SK-N-SH treated with all-trans-retinoic acid at 6 μM for 48 hours (cell line): ENCODE results near the gene LEAP2.

Experiments
- ATAC-seq: fragments of 200-7000 bp; cut with Tn5 transposase; 3 replicates; pipeline ENCODE4 v1.9.1; 2020; ENCODE audit warnings: mild to moderate bottlenecking, moderate library complexity
- ARNTL ChIP-seq: fragments of 450-650 bp; formaldehyde crosslinking; IDR thresholded peaks from 2 replicates; pipeline ENCODE4 v1.5.0; 2020; ENCODE audit warnings: low read depth, mild to moderate bottlenecking, moderate library complexity, borderline replicate concordance
- BACH2 ChIP-seq: fragments of 250-450 bp; sonication (Bioruptor Pico); IDR thresholded peaks from 2 replicates; pipeline ENCODE4 v1.9.0; 2021; ENCODE audit warnings: mild to moderate bottlenecking, borderline replicate concordance
- CREB5 ChIP-seq: fragments of 250-450 bp; sonication (Bioruptor Pico); IDR thresholded peaks from 2 replicates; pipeline ENCODE4 v1.5.1; 2020; ENCODE audit warnings: low read depth, mild to moderate bottlenecking, moderate library complexity
- CSDC2 ChIP-seq: fragments of 250-450 bp; sonication (Bioruptor Pico); IDR thresholded peaks from 2 replicates; pipeline ENCODE4 v1.5.0; 2020; ENCODE audit warnings: mild to moderate bottlenecking, moderate library complexity
- CSRNP3 ChIP-seq: fragments of 250-450 bp; sonication (Bioruptor Pico); IDR thresholded peaks from 2 replicates; pipeline ENCODE4 v1.5.1; 2021; ENCODE audit warnings: mild to moderate bottlenecking, moderate library complexity
- ESRRG ChIP-seq: fragments of 250-450 bp; sonication (Bioruptor Pico); IDR thresholded peaks from 2 replicates; pipeline ENCODE4 v1.6.1; 2021; ENCODE audit warnings: mild to moderate bottlenecking
- GLIS3 ChIP-seq: fragments of 250-450 bp; sonication (Bioruptor Pico); IDR thresholded peaks from 2 replicates; pipeline ENCODE4 v1.5.0; 2020; ENCODE audit warnings: mild to moderate bottlenecking, moderate library complexity
- ISL1 ChIP-seq: fragments of 250-450 bp; sonication (Bioruptor Pico); IDR thresholded peaks from 2 replicates; pipeline ENCODE4 v2.1.2; 2022; ENCODE audit warnings: mild to moderate bottlenecking, moderate library complexity
- OSR1 ChIP-seq: fragments of 250-450 bp; sonication (Bioruptor Pico); IDR thresholded peaks from 2 replicates; pipeline ENCODE4 v1.8.0; 2022; ENCODE audit warnings: moderate library complexity, mild to moderate bottlenecking, inconsistent platforms
- PATZ1 ChIP-seq: fragments of 250-450 bp; sonication (Bioruptor Pico); IDR thresholded peaks from 2 replicates; pipeline ENCODE4 v1.8.0; 2020; ENCODE audit warnings: mild to moderate bottlenecking, moderate library complexity, borderline replicate concordance
- PPARA ChIP-seq: fragments of 250-450 bp; sonication (Bioruptor Pico); IDR thresholded peaks from 2 replicates; pipeline ENCODE4 v1.5.0; 2020; ENCODE audit warnings: mild to moderate bottlenecking, borderline replicate concordance
- RARB ChIP-seq: fragments of 250-450 bp; sonication (Bioruptor Pico); IDR thresholded peaks from 2 replicates; pipeline ENCODE4 v1.8.0; 2021; ENCODE audit warnings: mild to moderate bottlenecking, moderate library complexity
- SNAI2 ChIP-seq: fragments of 250-450 bp; sonication (Bioruptor Pico); IDR thresholded peaks from 2 replicates; pipeline ENCODE4 v1.5.0; 2020; ENCODE audit warnings: mild to moderate bottlenecking, moderate library complexity
- TCF4 ChIP-seq: fragments of 250-450 bp; sonication (Bioruptor Pico); IDR thresholded peaks from 2 replicates; pipeline ENCODE4 v1.8.0; 2021; ENCODE audit warnings: mild to moderate bottlenecking, moderate library complexity, borderline replicate concordance
- TOX ChIP-seq: fragments of 250-450 bp; sonication (Bioruptor Pico); IDR thresholded peaks from 2 replicates; pipeline ENCODE4 v1.8.0; 2021; ENCODE audit warnings: mild to moderate bottlenecking, moderate library complexity, borderline replicate concordance
- TSHZ2 ChIP-seq: fragments of 250-450 bp; sonication (Bioruptor Pico); IDR thresholded peaks from 2 replicates; pipeline ENCODE4 v1.5.0; 2020; ENCODE audit warnings: mild to moderate bottlenecking, moderate library complexity
- ZC3H10 ChIP-seq: fragments of 250-450 bp; sonication (Bioruptor Pico); IDR thresholded peaks from 2 replicates; pipeline ENCODE4 v1.5.1; 2021; ENCODE audit warnings: mild to moderate bottlenecking, moderate library complexity
- ZFP30 ChIP-seq: fragments of 450-650 bp; formaldehyde crosslinking; IDR thresholded peaks from 2 replicates; pipeline ENCODE4 v1.5.0; 2022; ENCODE audit warnings: mild to moderate bottlenecking, moderate library complexity
- ZNF565 ChIP-seq: fragments of 450-650 bp; formaldehyde crosslinking; conservative IDR thresholded peaks from 2 replicates; pipeline ENCODE4 v1.5.0; 2020; ENCODE audit warnings: low read depth, mild to moderate bottlenecking, moderate library complexity
- ZNF70 ChIP-seq: fragments of 450-650 bp; formaldehyde crosslinking; IDR thresholded peaks from 2 replicates; pipeline ENCODE4 v1.5.0; 2020; ENCODE audit warnings: mild to moderate bottlenecking, moderate library complexity
- ZNF8 ChIP-seq: fragments of 450-650 bp; formaldehyde crosslinking; IDR thresholded peaks from 2 replicates; pipeline ENCODE4 v1.5.0; 2020; ENCODE audit warnings: mild to moderate bottlenecking, moderate library complexity
- TF ChIP-seq, protein P1 (sequence below): fragments of 250-450 bp; sonication (Bioruptor Pico); IDR thresholded peaks from 2 replicates; pipeline ENCODE4 v1.8.0; 2021; ENCODE audit warnings: low read depth, mild to moderate bottlenecking, moderate library complexity, borderline replicate concordance

The LEAP2 gene

GRCh38 chr5:132877466-132877865 lies 4.0 kb downstream of the LEAP2 start:
- no peak for ATAC-seq
- no peak for TF ChIP-seq PPARA (CRISPR knock-in tag)
- TF ChIP-seq, protein P1, sequence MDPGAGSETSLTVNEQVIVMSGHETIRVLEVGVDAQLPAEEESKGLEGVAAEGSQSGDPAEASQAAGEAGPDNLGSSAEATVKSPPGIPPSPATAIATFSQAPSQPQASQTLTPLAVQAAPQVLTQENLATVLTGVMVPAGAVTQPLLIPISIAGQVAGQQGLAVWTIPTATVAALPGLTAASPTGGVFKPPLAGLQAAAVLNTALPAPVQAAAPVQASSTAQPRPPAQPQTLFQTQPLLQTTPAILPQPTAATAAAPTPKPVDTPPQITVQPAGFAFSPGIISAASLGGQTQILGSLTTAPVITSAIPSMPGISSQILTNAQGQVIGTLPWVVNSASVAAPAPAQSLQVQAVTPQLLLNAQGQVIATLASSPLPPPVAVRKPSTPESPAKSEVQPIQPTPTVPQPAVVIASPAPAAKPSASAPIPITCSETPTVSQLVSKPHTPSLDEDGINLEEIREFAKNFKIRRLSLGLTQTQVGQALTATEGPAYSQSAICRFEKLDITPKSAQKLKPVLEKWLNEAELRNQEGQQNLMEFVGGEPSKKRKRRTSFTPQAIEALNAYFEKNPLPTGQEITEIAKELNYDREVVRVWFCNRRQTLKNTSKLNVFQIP (CRISPR knock-in tag), result no peak
- TF ChIP-seq CSRNP3, result no peak
- no peak for TF ChIP-seq OSR1 (CRISPR knock-in tag)
- no peak for TF ChIP-seq ISL1 (CRISPR knock-in tag)
- TF ChIP-seq ARNTL, result no peak
- TF ChIP-seq BACH2, result no peak
- no peak for TF ChIP-seq ZNF70 (CRISPR knock-in tag)
- TF ChIP-seq RARB, result no peak
- TF ChIP-seq TCF4, result no peak
- TF ChIP-seq CREB5, result no peak
- no peak for TF ChIP-seq ZC3H10
- TF ChIP-seq SNAI2, result no peak
- no peak for TF ChIP-seq ZFP30 (CRISPR knock-in tag)
- TF ChIP-seq ESRRG, result no peak
- no peak for TF ChIP-seq PATZ1 (CRISPR knock-in tag)
- no peak for TF ChIP-seq TSHZ2 (CRISPR knock-in tag)
- TF ChIP-seq GLIS3 (CRISPR knock-in tag), result no peak

DNA sequence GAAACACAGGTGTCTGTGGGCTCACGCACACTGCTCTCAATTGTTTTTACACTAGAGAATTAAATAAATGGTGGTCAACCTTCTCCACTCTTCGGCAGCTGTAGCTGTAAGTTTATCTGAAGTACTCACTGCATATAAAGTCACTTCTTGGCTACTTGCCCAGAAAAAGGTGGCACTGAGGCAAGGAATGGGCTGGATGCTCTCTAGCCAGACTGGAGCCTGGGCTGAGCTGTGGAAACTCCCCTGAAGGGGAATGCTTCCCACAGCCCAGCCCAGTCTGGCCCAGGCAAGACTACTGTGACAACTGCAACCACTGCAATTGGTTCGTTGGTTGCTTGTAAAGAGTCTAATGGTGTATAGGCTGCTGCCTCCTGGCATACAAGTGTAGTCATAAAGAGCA lies 4.5 kb downstream of the LEAP2 start:
- no peak for TF ChIP-seq PPARA (CRISPR knock-in tag)
- no peak for TF ChIP-seq CSRNP3
- TF ChIP-seq CREB5, result no peak
- TF ChIP-seq SNAI2, result no peak
- no peak for TF ChIP-seq ARNTL
- TF ChIP-seq TOX, result no peak
- no peak for TF ChIP-seq ZNF565 (CRISPR knock-in tag)
- TF ChIP-seq, protein P1 (CRISPR knock-in tag), result no peak
- no peak for TF ChIP-seq ISL1 (CRISPR knock-in tag)
- no peak for TF ChIP-seq CSDC2 (CRISPR knock-in tag)
- no peak for TF ChIP-seq ZNF8
- no peak for TF ChIP-seq ZFP30 (CRISPR knock-in tag)
- no peak for TF ChIP-seq OSR1 (CRISPR knock-in tag)
- TF ChIP-seq PATZ1 (CRISPR knock-in tag), result no peak
- TF ChIP-seq ESRRG, result no peak
- peak; percentile 47; the same call in 2 of the 3 replicates for ATAC-seq
